Glutamatergic neuron (in vitro differentiated cells): Measurements from ENCODE around the gene FAM3C. TPM values are rescaled to one million over a fixed set of nuclear protein-coding genes. Genes with fewer than 3 reads are reported as not detected.

Experiments
- DNase-seq: peaks from one replicate; pipeline ENCODE4 v3.0.0; 2022
- H3K27ac Mint-ChIP-seq: one replicate; pipeline ENCODE4 v1.8.0; 2020; ENCODE audit warnings: mild to moderate bottlenecking, mixed read lengths, inconsistent platforms; ENCODE audit not compliant: unreplicated experiment
- H3K27me3 Mint-ChIP-seq: one replicate; pipeline ENCODE4 v1.8.0; 2020; ENCODE audit warnings: mild to moderate bottlenecking, moderate library complexity, mixed read lengths, inconsistent platforms; ENCODE audit not compliant: unreplicated experiment
- H3K36me3 Mint-ChIP-seq: one replicate; pipeline ENCODE4 v1.8.0; 2020; ENCODE audit warnings: mild to moderate bottlenecking, mixed read lengths, inconsistent platforms; ENCODE audit not compliant: unreplicated experiment
- H3K4me1 Mint-ChIP-seq: one replicate; pipeline ENCODE4 v1.8.0; 2020; ENCODE audit warnings: mild to moderate bottlenecking, low read depth, mixed read lengths, inconsistent platforms; ENCODE audit not compliant: unreplicated experiment
- H3K4me3 Mint-ChIP-seq: one replicate; pipeline ENCODE4 v1.8.0; 2020; ENCODE audit warnings: mild to moderate bottlenecking, mixed read lengths, inconsistent platforms; ENCODE audit not compliant: unreplicated experiment
- H3K9me3 Mint-ChIP-seq: one replicate; pipeline ENCODE4 v1.8.0; 2020; ENCODE audit warnings: mild to moderate bottlenecking, moderate library complexity, mixed read lengths, inconsistent platforms; ENCODE audit not compliant: unreplicated experiment
- CTCF ChIP-seq: fragments of 200-600 bp; sonication (generic); IDR thresholded peaks from one replicate; pipeline ENCODE4 v1.5.0; 2021; ENCODE audit not compliant: partially characterized antibody, unreplicated experiment
- total RNA-seq: library from RNA; stranded (reverse); fragmentation: NEBNext Ultra II Directional; extraction: Animal tissue kit (Norgen Biotek cat#: 25700); gene quantifications from one replicate; pipeline ENCODE4 v1.2.1, GENCODE V29; 2021; ENCODE audit not compliant: unreplicated experiment

FAM3C gene
- total RNA-seq, 1 donor from 2014 or later: 19.9 TPM

- Mint-ChIP-seq H3K27me3 (no peaks in the 10 kb centered on the region), H3K9me3 (no peaks in the 10 kb centered on the region), H3K4me3 (no peak overlapping the region), H3K27ac (no peak overlapping the region), H3K4me1 (no peaks in the 10 kb centered on the region), H3K36me3 (no peaks in the 10 kb centered on the region)
- DNase-seq: no peak
- no peak for TF ChIP-seq CTCF
These were observed 12.7 kb downstream of the FAM3C start for GRCh38 chr7:121383235-121383910.

- DNase-seq: no peak
- H3K4me3 Mint-ChIP-seq: no peak overlapping the region
- H3K27ac Mint-ChIP-seq: no peak overlapping the region
- no peaks in the 10 kb centered on the region for H3K36me3 Mint-ChIP-seq
- no peaks in the 10 kb centered on the region for H3K4me1 Mint-ChIP-seq
- no peaks in the 10 kb centered on the region for H3K27me3 Mint-ChIP-seq
- TF ChIP-seq CTCF: no peak
- H3K9me3 Mint-ChIP-seq: no peaks in the 10 kb centered on the region
These were observed 13.6 kb downstream of the FAM3C start for GRCh38 chr7:121382473-121382872.

- H3K4me3 Mint-ChIP-seq: no peak overlapping the region
- no peak overlapping the region for H3K27ac Mint-ChIP-seq
- TF ChIP-seq CTCF: no peak
- no peaks in the 10 kb centered on the region for H3K9me3 Mint-ChIP-seq
- H3K4me1 Mint-ChIP-seq: no peaks in the 10 kb centered on the region
- DNase-seq: no peak
- peaks cover 2% of the 10 kb centered on the region for H3K27me3 Mint-ChIP-seq
- H3K36me3 Mint-ChIP-seq: no peaks in the 10 kb centered on the region
These were observed 16.2 kb downstream of the FAM3C start for GRCh38 chr7:121379930-121380329.

GRCh38 chr7:121376979-121377378 lies 19.1 kb downstream of the FAM3C start:
- peaks cover 4% of the 10 kb centered on the region for H3K4me1 Mint-ChIP-seq
- no peak for TF ChIP-seq CTCF

GRCh38 chr7:121373177-121373576 lies 22.9 kb downstream of the FAM3C start:
- TF ChIP-seq CTCF: peak; percentile 30
- DNase-seq: no peak
- no peak overlapping the region for H3K27ac Mint-ChIP-seq
- peaks cover 4% of the 10 kb centered on the region for H3K4me1 Mint-ChIP-seq
- no peaks in the 10 kb centered on the region for H3K9me3 Mint-ChIP-seq
- no peak overlapping the region for H3K4me3 Mint-ChIP-seq
- peaks cover 2% of the 10 kb centered on the region for H3K27me3 Mint-ChIP-seq
- H3K36me3 Mint-ChIP-seq: no peaks in the 10 kb centered on the region

More at GRCh38 chr7:121376979-121377378, 19.1 kb downstream of the FAM3C start:
- peaks cover 2% of the 10 kb centered on the region for H3K27me3 Mint-ChIP-seq
- no peak overlapping the region for H3K4me3 Mint-ChIP-seq
- H3K9me3 Mint-ChIP-seq: no peaks in the 10 kb centered on the region
- no peak for DNase-seq
- no peak overlapping the region for H3K27ac Mint-ChIP-seq
- no peaks in the 10 kb centered on the region for H3K36me3 Mint-ChIP-seq
